NB4 (cell line): ENCODE results near the gene SIGLEC8.

Experiments used
- DNase-seq: peaks from one replicate; pipeline ENCODE4 v3.0.0; 2010; ENCODE audit warnings: low read depth
- H3K4me3 ChIP-seq: one replicate; pipeline ENCODE4 v1.5.1; 2011; ENCODE audit warnings: mild to moderate bottlenecking, low read depth, low read length, moderate library complexity
- MAX ChIP-seq: IDR thresholded peaks from 2 replicates; pipeline ENCODE4 v1.6.1; 2011; ENCODE audit warnings: low read depth, low read length
- MYC ChIP-seq: IDR thresholded peaks from 2 replicates; pipeline ENCODE4 v1.6.1; 2011; ENCODE audit warnings: low read depth, low read length
- POLR2A ChIP-seq: IDR thresholded peaks from 2 replicates; pipeline ENCODE4 v1.6.1; 2011; ENCODE audit warnings: mild to moderate bottlenecking; ENCODE audit not compliant: insufficient read length; ENCODE audit errors: extremely low read depth
- TF ChIP-seq, protein P1 (sequence below): IDR thresholded peaks from one replicate; pipeline ENCODE4 v1.5.1; 2012; ENCODE audit warnings: low read depth, low read length

The SIGLEC8 gene

GRCh38 chr19:51458051-51458645, at the start of gene SIGLEC8:
TSS of gene SIGLEC8 (minus strand) at chr19:51458454. CDS start at chr19:51458387, 67 bp downstream.
- no peak for TF ChIP-seq MYC
- TF ChIP-seq, protein P1, sequence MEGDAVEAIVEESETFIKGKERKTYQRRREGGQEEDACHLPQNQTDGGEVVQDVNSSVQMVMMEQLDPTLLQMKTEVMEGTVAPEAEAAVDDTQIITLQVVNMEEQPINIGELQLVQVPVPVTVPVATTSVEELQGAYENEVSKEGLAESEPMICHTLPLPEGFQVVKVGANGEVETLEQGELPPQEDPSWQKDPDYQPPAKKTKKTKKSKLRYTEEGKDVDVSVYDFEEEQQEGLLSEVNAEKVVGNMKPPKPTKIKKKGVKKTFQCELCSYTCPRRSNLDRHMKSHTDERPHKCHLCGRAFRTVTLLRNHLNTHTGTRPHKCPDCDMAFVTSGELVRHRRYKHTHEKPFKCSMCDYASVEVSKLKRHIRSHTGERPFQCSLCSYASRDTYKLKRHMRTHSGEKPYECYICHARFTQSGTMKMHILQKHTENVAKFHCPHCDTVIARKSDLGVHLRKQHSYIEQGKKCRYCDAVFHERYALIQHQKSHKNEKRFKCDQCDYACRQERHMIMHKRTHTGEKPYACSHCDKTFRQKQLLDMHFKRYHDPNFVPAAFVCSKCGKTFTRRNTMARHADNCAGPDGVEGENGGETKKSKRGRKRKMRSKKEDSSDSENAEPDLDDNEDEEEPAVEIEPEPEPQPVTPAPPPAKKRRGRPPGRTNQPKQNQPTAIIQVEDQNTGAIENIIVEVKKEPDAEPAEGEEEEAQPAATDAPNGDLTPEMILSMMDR: no peak
- no peak for TF ChIP-seq MAX
- no peak within 1 kb of the TSS for H3K4me3 ChIP-seq
- DNase-seq: no peak

- peak; percentile 18 for DNase-seq
- no peak for TF ChIP-seq MYC
- TF ChIP-seq MAX: no peak
- TF ChIP-seq, protein P1: no peak
- no peak for TF ChIP-seq POLR2A
- no peak overlapping the region for H3K4me3 ChIP-seq
These were observed 49.4 kb upstream of the SIGLEC8 start for GRCh38 chr19:51507640-51508058.

DNA sequence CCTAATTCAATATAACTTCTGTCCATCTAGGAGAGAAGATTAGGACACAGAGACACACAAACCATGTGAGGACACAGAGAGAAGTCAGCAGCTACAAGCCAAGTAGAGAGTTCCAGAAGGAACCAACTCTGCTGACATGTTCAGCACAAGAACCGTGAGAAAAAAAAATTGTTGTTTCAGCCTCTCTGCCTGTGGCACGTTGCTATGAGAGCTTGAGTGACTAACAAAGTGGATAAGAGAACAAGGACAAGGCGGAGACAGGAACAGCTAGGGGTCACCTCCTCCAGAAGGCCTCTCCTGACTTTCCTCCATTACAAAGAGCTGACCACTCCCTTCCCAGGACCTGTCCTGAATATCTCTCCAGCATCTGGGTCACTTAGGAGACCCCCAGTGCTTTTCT, 48.9 kb upstream of the SIGLEC8 start:
- no peak for TF ChIP-seq POLR2A
- no peak for TF ChIP-seq MAX
- TF ChIP-seq MYC: no peak
- TF ChIP-seq, protein P1: no peak
- H3K4me3 ChIP-seq: no peak overlapping the region
- DNase-seq: no peak

DNA sequence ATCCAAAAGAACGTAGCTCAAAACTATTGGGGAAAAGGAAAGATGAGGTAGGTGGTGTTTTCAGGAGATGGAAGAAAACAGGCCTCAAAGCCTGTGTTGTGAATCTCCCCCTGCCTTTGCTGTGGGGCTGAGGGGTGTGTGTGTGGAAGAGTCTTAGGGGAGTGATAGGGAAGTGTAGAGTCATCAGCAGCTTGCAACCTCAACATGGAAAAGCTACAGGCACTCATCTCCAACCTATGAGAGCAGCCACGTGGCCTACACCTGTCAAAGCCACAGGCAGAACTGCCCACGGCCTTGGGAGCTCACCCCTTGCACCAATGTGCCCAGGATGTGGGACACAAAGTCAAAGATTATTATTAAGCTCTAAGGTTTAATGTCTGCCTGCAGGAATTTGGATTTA, 47.6 kb upstream of the SIGLEC8 start:
- no peak for DNase-seq
- TF ChIP-seq MYC (no peak), MAX (no peak), POLR2A (no peak)
- TF ChIP-seq, protein P1: no peak
- no peak overlapping the region for H3K4me3 ChIP-seq

GRCh38 chr19:51503896-51504295, 45.6 kb upstream of the SIGLEC8 start:
- TF ChIP-seq POLR2A (no peak), MAX (no peak), MYC (no peak)
- TF ChIP-seq, protein P1: no peak
- no peak overlapping the region for H3K4me3 ChIP-seq
- DNase-seq: peak; percentile 40
